ENCODE data around the gene RELT. TPM values are rescaled to one million over a fixed set of nuclear protein-coding genes. Genes with fewer than 3 reads are reported as not detected.

RELT gene
- total RNA-seq, 1 experiment from 2014 or later: 11.7 TPM

DNA sequence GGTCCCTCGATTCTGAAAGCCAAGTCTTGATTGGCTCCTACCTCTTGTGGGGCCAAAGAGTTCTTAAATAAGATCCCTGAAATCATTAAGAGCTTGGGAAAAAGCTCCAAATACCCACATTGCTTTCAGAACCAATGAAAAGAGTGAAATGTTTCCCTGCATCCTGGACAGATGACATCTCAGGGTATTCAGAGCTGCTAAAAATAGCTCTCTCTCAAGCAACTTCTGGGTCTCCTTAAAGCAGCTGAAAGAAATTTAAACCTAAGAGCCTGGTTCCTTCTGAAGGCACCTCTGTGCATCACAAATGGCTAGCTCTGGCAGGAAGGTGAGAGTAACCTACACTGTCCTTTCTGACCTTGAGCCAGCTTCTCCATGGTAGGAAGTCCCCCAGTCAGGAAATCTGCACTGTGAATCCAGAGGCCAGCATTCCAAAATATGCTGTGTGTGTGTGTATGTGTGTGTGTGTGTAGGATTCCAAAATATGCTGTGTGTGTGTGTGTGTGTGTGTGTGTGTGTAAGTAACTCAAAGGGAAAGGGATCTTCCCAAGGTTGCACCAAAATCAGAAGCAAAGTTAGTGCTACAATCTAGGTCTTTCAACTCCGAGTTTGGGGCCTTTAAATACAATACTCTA is 50.1 kb downstream of the RELT start:
- no peak for DNase-seq
- TF ChIP-seq, protein P1, sequence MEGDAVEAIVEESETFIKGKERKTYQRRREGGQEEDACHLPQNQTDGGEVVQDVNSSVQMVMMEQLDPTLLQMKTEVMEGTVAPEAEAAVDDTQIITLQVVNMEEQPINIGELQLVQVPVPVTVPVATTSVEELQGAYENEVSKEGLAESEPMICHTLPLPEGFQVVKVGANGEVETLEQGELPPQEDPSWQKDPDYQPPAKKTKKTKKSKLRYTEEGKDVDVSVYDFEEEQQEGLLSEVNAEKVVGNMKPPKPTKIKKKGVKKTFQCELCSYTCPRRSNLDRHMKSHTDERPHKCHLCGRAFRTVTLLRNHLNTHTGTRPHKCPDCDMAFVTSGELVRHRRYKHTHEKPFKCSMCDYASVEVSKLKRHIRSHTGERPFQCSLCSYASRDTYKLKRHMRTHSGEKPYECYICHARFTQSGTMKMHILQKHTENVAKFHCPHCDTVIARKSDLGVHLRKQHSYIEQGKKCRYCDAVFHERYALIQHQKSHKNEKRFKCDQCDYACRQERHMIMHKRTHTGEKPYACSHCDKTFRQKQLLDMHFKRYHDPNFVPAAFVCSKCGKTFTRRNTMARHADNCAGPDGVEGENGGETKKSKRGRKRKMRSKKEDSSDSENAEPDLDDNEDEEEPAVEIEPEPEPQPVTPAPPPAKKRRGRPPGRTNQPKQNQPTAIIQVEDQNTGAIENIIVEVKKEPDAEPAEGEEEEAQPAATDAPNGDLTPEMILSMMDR (IDR thresholded peaks at IDR 0.05; ENCODE audit: insufficient read depth in 1 of 2, low read depth in 1 of 2, low read length in 1 of 2, severe bottlenecking in 1 of 2, unreplicated experiment in 1 of 2): no peak
- Histone ChIP-seq H3K9me3 (no peaks in the 10 kb centered on the region), H3K27me3 (replicated peaks; ENCODE audit: control insufficient read depth, insufficient read depth, low read length) (no peaks in the 10 kb centered on the region), H3K4me3 (ENCODE audit: low read depth, low read length) (no peak overlapping the region), H3K4me1 (no peaks in the 10 kb centered on the region), H3K36me3 (ENCODE audit: control insufficient read depth, insufficient read depth, low read length) (no peaks in the 10 kb centered on the region)
- BruUV-seq (replicated peaks): no TSS peak
- intact Hi-C loops (cut with micrococcal nuclease; ENCODE audit: unreplicated experiment): no loop called here
- POLR2A ChIA-PET: interaction anchor here (0.9 kb wide), 1 partner anchor 27 kb away, joined by 3 read pairs; no protein-coding TSS in a partner anchor
- Mint-ChIP-seq H3K36me3 (ENCODE audit: insufficient read depth, unreplicated experiment) (peaks cover 2% of the 10 kb centered on the region), H3K27ac (ENCODE audit: unreplicated experiment) (no peak overlapping the region), H3K27me3 (ENCODE audit: insufficient read depth, unreplicated experiment) (no peaks in the 10 kb centered on the region), H3K4me1 (ENCODE audit: low read depth, unreplicated experiment) (no peaks in the 10 kb centered on the region), H3K9me3 (ENCODE audit: unreplicated experiment) (no peaks in the 10 kb centered on the region), H3K4me3 (ENCODE audit: unreplicated experiment) (no peak overlapping the region)
- CTCF ChIA-PET: no interaction called here

DNA sequence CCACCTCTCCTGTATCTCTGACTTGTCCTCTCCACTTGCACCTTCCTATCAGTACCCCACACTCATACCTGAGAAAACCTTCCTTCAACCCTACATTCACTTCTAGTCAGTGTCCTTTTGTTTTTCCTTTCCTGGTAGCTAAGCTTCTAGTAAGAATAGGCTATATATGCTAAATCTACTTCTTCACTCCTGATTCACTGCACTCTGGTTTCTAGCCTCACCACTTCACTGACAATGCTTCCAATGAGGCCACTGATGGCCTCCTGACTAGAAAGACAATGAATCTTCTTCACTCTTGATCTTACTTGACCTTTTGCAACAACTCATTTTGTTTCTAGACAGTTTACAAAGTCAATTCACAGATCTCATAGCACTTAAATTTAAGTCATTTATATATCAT is 52.0 kb downstream of the RELT start:
- H3K9me3 ChIP-seq: no peaks in the 10 kb centered on the region
- DNase-seq: no peak
- intact Hi-C loops (cut with micrococcal nuclease; ENCODE audit: unreplicated experiment): no loop called here
- H3K4me3 Mint-ChIP-seq (ENCODE audit: unreplicated experiment): no peak overlapping the region
- H3K4me1 ChIP-seq: no peaks in the 10 kb centered on the region
- H3K4me3 ChIP-seq (ENCODE audit: low read depth, low read length): no peak overlapping the region
- H3K27me3 Mint-ChIP-seq (ENCODE audit: insufficient read depth, unreplicated experiment): no peaks in the 10 kb centered on the region
- no peaks in the 10 kb centered on the region for H3K36me3 ChIP-seq (ENCODE audit: control insufficient read depth, insufficient read depth, low read length)
- TF ChIP-seq, protein P1 (IDR thresholded peaks at IDR 0.05; ENCODE audit: insufficient read depth in 1 of 2, low read depth in 1 of 2, low read length in 1 of 2, severe bottlenecking in 1 of 2, unreplicated experiment in 1 of 2): no peak
- POLR2A ChIA-PET: no interaction called here
- no peak overlapping the region for H3K27ac Mint-ChIP-seq (ENCODE audit: unreplicated experiment)
- no peaks in the 10 kb centered on the region for H3K36me3 Mint-ChIP-seq (ENCODE audit: insufficient read depth, unreplicated experiment)
- H3K27me3 ChIP-seq (replicated peaks; ENCODE audit: control insufficient read depth, insufficient read depth, low read length): no peaks in the 10 kb centered on the region
- H3K4me1 Mint-ChIP-seq (ENCODE audit: low read depth, unreplicated experiment): no peaks in the 10 kb centered on the region
- CTCF ChIA-PET: interaction anchor here (0.7 kb wide), 1 partner anchor 233 kb away, joined by 3 read pairs; no protein-coding TSS in a partner anchor
- BruUV-seq (replicated peaks): no TSS peak
- no peaks in the 10 kb centered on the region for H3K9me3 Mint-ChIP-seq (ENCODE audit: unreplicated experiment)

DNA sequence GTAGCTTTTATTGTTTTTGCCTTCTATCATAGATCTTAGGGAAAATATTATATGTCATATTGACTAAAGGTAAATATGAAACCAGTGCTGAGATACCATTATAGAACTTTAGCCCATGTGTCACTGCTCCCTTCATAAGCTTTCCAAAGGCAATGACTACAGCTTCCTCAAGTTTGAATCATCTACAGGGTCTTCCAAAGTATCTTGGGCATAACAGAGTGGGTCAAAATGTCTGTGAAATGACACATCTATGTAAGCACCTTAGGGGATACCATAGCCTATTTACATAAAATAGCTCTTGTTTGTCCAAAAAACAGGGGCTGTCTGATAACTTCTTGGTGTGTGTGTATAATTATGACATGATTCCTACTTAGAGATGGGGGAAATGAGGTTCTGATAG is 52.5 kb downstream of the RELT start:
- H3K36me3 ChIP-seq (ENCODE audit: control insufficient read depth, insufficient read depth, low read length): no peaks in the 10 kb centered on the region
- no peaks in the 10 kb centered on the region for H3K9me3 ChIP-seq
- ChIA-PET POLR2A (no interaction called here), CTCF (interaction anchor here (0.7 kb wide), 1 partner anchor 232 kb away, joined by 3 read pairs; no protein-coding TSS in a partner anchor)
- intact Hi-C loops (cut with micrococcal nuclease; ENCODE audit: unreplicated experiment): no loop called here
- H3K4me3 ChIP-seq (ENCODE audit: low read depth, low read length): no peak overlapping the region
- Mint-ChIP-seq H3K4me3 (ENCODE audit: unreplicated experiment) (no peak overlapping the region), H3K4me1 (ENCODE audit: low read depth, unreplicated experiment) (no peaks in the 10 kb centered on the region), H3K36me3 (ENCODE audit: insufficient read depth, unreplicated experiment) (no peaks in the 10 kb centered on the region), H3K27ac (ENCODE audit: unreplicated experiment) (no peak overlapping the region), H3K9me3 (ENCODE audit: unreplicated experiment) (no peaks in the 10 kb centered on the region), H3K27me3 (ENCODE audit: insufficient read depth, unreplicated experiment) (no peaks in the 10 kb centered on the region)
- DNase-seq: no peak
- BruUV-seq (replicated peaks): no TSS peak
- no peaks in the 10 kb centered on the region for H3K27me3 ChIP-seq (replicated peaks; ENCODE audit: control insufficient read depth, insufficient read depth, low read length)
- H3K4me1 ChIP-seq: no peaks in the 10 kb centered on the region
- TF ChIP-seq, protein P1 (IDR thresholded peaks at IDR 0.05; ENCODE audit: insufficient read depth in 1 of 2, low read depth in 1 of 2, low read length in 1 of 2, severe bottlenecking in 1 of 2, unreplicated experiment in 1 of 2): no peak
